Skeletal muscle satellite cell (primary cell): Measurements from ENCODE around the gene SLC1A5. TPM values are rescaled to one million over a fixed set of nuclear protein-coding genes. Genes with fewer than 3 reads are reported as not detected.
"Not testable (repeated sequence)": the region's sequence is repeated elsewhere in the genome, so short reads cannot be mapped to it uniquely, and the experiment has no call there.

Experiments used
- H3K27me3 ChIP-seq: 2 replicates; pipeline ENCODE4 v1.7.0; 2013; ENCODE audit warnings: low read length; ENCODE audit not compliant: control insufficient read depth, insufficient read depth
- H3K36me3 ChIP-seq: 2 replicates; pipeline ENCODE4 v1.7.0; 2013; ENCODE audit warnings: mild to moderate bottlenecking, control low read depth, low read length; ENCODE audit not compliant: insufficient read depth
- H3K4me1 ChIP-seq: 2 replicates; pipeline ENCODE4 v1.7.0; 2013; ENCODE audit warnings: low read length; ENCODE audit not compliant: control insufficient read depth, insufficient read depth
- H3K4me2 ChIP-seq: 2 replicates; pipeline ENCODE4 v1.7.0; 2013; ENCODE audit warnings: mild to moderate bottlenecking, low read length
- H3K4me3 ChIP-seq: 2 replicates; pipeline ENCODE4 v1.7.0; 2013; ENCODE audit warnings: low read length
- H3K9ac ChIP-seq: 2 replicates; pipeline ENCODE4 v1.7.0; 2013; ENCODE audit warnings: mild to moderate bottlenecking, low read depth, low read length, moderate library complexity
- H3K9me3 ChIP-seq: replicated peaks from 2 replicates; pipeline ENCODE4 v1.7.0; 2013; ENCODE audit warnings: mild to moderate bottlenecking, control low read depth, low read length
- total RNA-seq: library from RNA; depleted of rRNA; stranded (reverse); fragments of >200 nt; gene quantifications from 2 replicates; pipeline ENCODE4 v1.2.3, GENCODE V29; 2012; rRNA removed

SLC1A5 gene
- 102 and 130 TPM in 2 replicates for total RNA-seq

- H3K27me3 ChIP-seq: no peaks in the 10 kb centered on the region
- peak within 1 kb of the TSS; percentile 92 for H3K9ac ChIP-seq
- no peaks in the 10 kb centered on the region for H3K9me3 ChIP-seq
- peak within 1 kb of the TSS; percentile 84 for H3K4me3 ChIP-seq
- H3K36me3 ChIP-seq: peaks cover 11% of the 10 kb centered on the region
- H3K4me1 ChIP-seq: peaks cover 37% of the 10 kb centered on the region
- H3K4me2 ChIP-seq: peak within 1 kb of the TSS; percentile 93
Observed at GRCh38 chr19:46788262-46788967, at the start of gene SLC1A5. SLC1A5 (minus strand) TSS chr19:46788594; CDS start chr19:46787965, 629 bp downstream.

- Histone ChIP-seq H3K9ac (no peak overlapping the region), H3K36me3 (peaks cover 48% of the 10 kb centered on the region), H3K9me3 (no peaks in the 10 kb centered on the region), H3K4me2 (no peak overlapping the region), H3K4me1 (peaks cover 10% of the 10 kb centered on the region), H3K4me3 (no peak overlapping the region), H3K27me3 (no peaks in the 10 kb centered on the region)
Observed at GRCh38 chr19:46838160-46838559, 49.8 kb upstream of the SLC1A5 start.

GRCh38 chr19:46834984-46835383, 46.6 kb upstream of the SLC1A5 start:
- Histone ChIP-seq H3K9me3 (no peaks in the 10 kb centered on the region), H3K4me3 (no peak overlapping the region), H3K4me1 (no peaks in the 10 kb centered on the region), H3K9ac (no peak overlapping the region), H3K36me3 (peaks cover 25% of the 10 kb centered on the region), H3K27me3 (no peaks in the 10 kb centered on the region), H3K4me2 (no peak overlapping the region)

- Histone ChIP-seq H3K4me1 (no peaks in the 10 kb centered on the region), H3K27me3 (no peaks in the 10 kb centered on the region), H3K9ac (no peak overlapping the region), H3K9me3 (no peaks in the 10 kb centered on the region), H3K4me2 (no peak overlapping the region), H3K4me3 (no peak overlapping the region), H3K36me3 (peaks cover 17% of the 10 kb centered on the region)
Observed at GRCh38 chr19:46834121-46834520, 45.7 kb upstream of the SLC1A5 start.

GRCh38 chr19:46830864-46831263, 42.5 kb upstream of the SLC1A5 start:
- Histone ChIP-seq H3K4me1 (no peaks in the 10 kb centered on the region), H3K27me3 (no peaks in the 10 kb centered on the region), H3K4me2 (no peak overlapping the region), H3K36me3 (peaks cover 4% of the 10 kb centered on the region), H3K9ac (no peak overlapping the region), H3K4me3 (no peak overlapping the region), H3K9me3 (no peaks in the 10 kb centered on the region)

GRCh38 chr19:46828484-46828883, 40.1 kb upstream of the SLC1A5 start:
- Histone ChIP-seq H3K4me3 (no peak overlapping the region), H3K9me3 (no peaks in the 10 kb centered on the region), H3K36me3 (no peaks in the 10 kb centered on the region), H3K9ac (no peak overlapping the region), H3K4me1 (no peaks in the 10 kb centered on the region), H3K4me2 (no peak overlapping the region), H3K27me3 (no peaks in the 10 kb centered on the region)

GRCh38 chr19:46825731-46826055, 37.3 kb upstream of the SLC1A5 start:
- H3K27me3 ChIP-seq: no peaks in the 10 kb centered on the region
- no peak overlapping the region for H3K9ac ChIP-seq
- no peak overlapping the region for H3K4me3 ChIP-seq
- H3K9me3 ChIP-seq: no peaks in the 10 kb centered on the region
- no peaks in the 10 kb centered on the region for H3K36me3 ChIP-seq
- peaks cover 3% of the 10 kb centered on the region for H3K4me1 ChIP-seq
- no peak overlapping the region for H3K4me2 ChIP-seq

GRCh38 chr19:46824890-46825730, 36.7 kb upstream of the SLC1A5 start:
- Histone ChIP-seq H3K36me3 (no peaks in the 10 kb centered on the region), H3K4me2 (no peak overlapping the region), H3K9ac (no peak overlapping the region), H3K4me1 (peaks cover 3% of the 10 kb centered on the region), H3K27me3 (no peaks in the 10 kb centered on the region), H3K9me3 (no peaks in the 10 kb centered on the region), H3K4me3 (no peak overlapping the region)

- H3K4me2 ChIP-seq: no peak overlapping the region
- no peaks in the 10 kb centered on the region for H3K36me3 ChIP-seq
- H3K27me3 ChIP-seq: no peaks in the 10 kb centered on the region
- no peaks in the 10 kb centered on the region for H3K9me3 ChIP-seq
- H3K4me3 ChIP-seq: no peak overlapping the region
- H3K4me1 ChIP-seq: peaks cover 3% of the 10 kb centered on the region
- H3K9ac ChIP-seq: no peak overlapping the region
Observed at GRCh38 chr19:46823049-46823448, 34.7 kb upstream of the SLC1A5 start.

- not testable (repeated sequence) for H3K36me3 ChIP-seq, H3K27me3 ChIP-seq, H3K4me2 ChIP-seq, H3K4me3 ChIP-seq, H3K9me3 ChIP-seq, H3K4me1 ChIP-seq, H3K9ac ChIP-seq
Observed at GRCh38 chr19:46822410-46822787, 34.0 kb upstream of the SLC1A5 start.

- Histone ChIP-seq H3K36me3 (no peaks in the 10 kb centered on the region), H3K9ac (no peak overlapping the region), H3K4me3 (no peak overlapping the region), H3K9me3 (no peaks in the 10 kb centered on the region), H3K27me3 (no peaks in the 10 kb centered on the region), H3K4me1 (peaks cover 3% of the 10 kb centered on the region), H3K4me2 (no peak overlapping the region)
Observed at GRCh38 chr19:46821512-46822409, 33.4 kb upstream of the SLC1A5 start.
